Smooth muscle cell (in vitro differentiated cells): ENCODE results near the gene MYNN. TPM values are rescaled to one million over a fixed set of nuclear protein-coding genes. Genes with fewer than 3 reads are reported as not detected.

Experiments
- DNase-seq: peaks from one replicate; lab custom pipeline; 2025; ENCODE audit not compliant: unreplicated experiment; lab: John Stamatoyannopoulos, UW
- H2AFZ ChIP-seq: fragments of 200-600 bp; sonication (generic); 2 replicates; pipeline ENCODE4 v1.6.0; 2016; ENCODE audit warnings: antibody characterized with exemption, low read depth, mild to moderate bottlenecking
- H3F3A ChIP-seq: fragments of 200-600 bp; sonication (generic); 2 replicates; pipeline ENCODE4 v1.6.0; 2017; ENCODE audit warnings: antibody characterized with exemption, low read depth
- H3K27ac ChIP-seq: fragments of 200-600 bp; sonication (generic); 2 replicates; pipeline ENCODE4 v1.5.1; 2016; ENCODE audit warnings: low read depth, mild to moderate bottlenecking
- H3K27me3 ChIP-seq: fragments of 200-600 bp; sonication (generic); 2 replicates; pipeline ENCODE4 v1.6.1; 2016; ENCODE audit warnings: low read depth, mild to moderate bottlenecking
- H3K36me3 ChIP-seq: fragments of 200-600 bp; sonication (generic); 2 replicates; pipeline ENCODE4 v1.5.1; 2016; ENCODE audit warnings: low read depth
- H3K4me1 ChIP-seq: fragments of 200-600 bp; sonication (generic); 2 replicates; pipeline ENCODE4 v1.5.1; 2016; ENCODE audit warnings: low read depth
- H3K4me2 ChIP-seq: fragments of 200-600 bp; sonication (generic); 2 replicates; pipeline ENCODE4 v1.6.0; 2016; ENCODE audit warnings: mild to moderate bottlenecking
- H3K4me3 ChIP-seq: fragments of 200-600 bp; sonication (generic); 2 replicates; pipeline ENCODE4 v1.5.1; 2016; ENCODE audit warnings: mild to moderate bottlenecking
- H3K79me2 ChIP-seq: fragments of 200-600 bp; sonication (generic); 2 replicates; pipeline ENCODE4 v1.6.0; 2016; ENCODE audit warnings: low read depth, mild to moderate bottlenecking
- H3K9ac ChIP-seq: fragments of 200-600 bp; sonication (generic); 2 replicates; pipeline ENCODE4 v1.6.0; 2016; ENCODE audit warnings: low read depth
- H3K9me3 ChIP-seq: fragments of 200-600 bp; sonication (generic); replicated peaks from 2 replicates; pipeline ENCODE4 v1.5.1; 2016; ENCODE audit warnings: low read depth
- H4K20me1 ChIP-seq: fragments of 200-600 bp; sonication (generic); 2 replicates; pipeline ENCODE4 v1.6.0; 2016; ENCODE audit warnings: low read depth
- CTCF ChIP-seq: fragments of 200-600 bp; sonication (generic); IDR thresholded peaks from 2 replicates; pipeline ENCODE4 v1.5.1; 2017; ENCODE audit warnings: borderline replicate concordance, mild to moderate bottlenecking, antibody characterized with exemption; ENCODE audit not compliant: insufficient read depth, poor library complexity, severe bottlenecking
- WGBS: methylation state at CpG from one replicate; pipeline ENCODE4 v1.1.7; 2016; ENCODE audit warnings: low lambda C conversion rate; 5-methylcytosine and 5-hydroxymethylcytosine counted together
- polyA plus RNA-seq: library from polyadenylated mRNA; unstranded; fragments of >200 nt; fragmentation: Nextera tagmentation; extraction: Ambion mirVana; gene quantifications from 2 replicates; pipeline ENCODE4 v1.2.1, GENCODE V29; 2016
- total RNA-seq: library from RNA; depleted of rRNA; stranded (reverse); fragments of >200 nt; gene quantifications from 2 replicates; pipeline ENCODE4 v1.2.3, GENCODE V29; 2014

The MYNN gene
- total and polyA plus RNA-seq, 2 experiments from 2014 or later: 17.2 to 29.9 TPM

GRCh38 chr3:169827712-169828111 lies 54.5 kb downstream of the MYNN start:
- Histone ChIP-seq H3K27me3 (no peaks in the 10 kb centered on the region), H3K79me2 (no peaks in the 10 kb centered on the region), H2AFZ (no peak overlapping the region), H3F3A (no peaks in the 10 kb centered on the region), H3K9ac (no peak overlapping the region), H3K27ac (no peak overlapping the region), H3K36me3 (no peaks in the 10 kb centered on the region), H4K20me1 (no peaks in the 10 kb centered on the region), H3K9me3 (no peaks in the 10 kb centered on the region), H3K4me3 (no peak overlapping the region), H3K4me2 (no peak overlapping the region), H3K4me1 (no peaks in the 10 kb centered on the region)
- no peak for TF ChIP-seq CTCF
- 89% methylated on average over 4 of the region's 4 CpGs for WGBS
- no peak for DNase-seq

- H4K20me1 ChIP-seq: no peaks in the 10 kb centered on the region
- H3K9ac ChIP-seq: no peak overlapping the region
- H3F3A ChIP-seq: peaks cover 7% of the 10 kb centered on the region
- peaks cover 5% of the 10 kb centered on the region for H3K4me1 ChIP-seq
- H3K4me3 ChIP-seq: no peak overlapping the region
- no peaks in the 10 kb centered on the region for H3K79me2 ChIP-seq
- no peak overlapping the region for H3K4me2 ChIP-seq
- no peak for TF ChIP-seq CTCF
- WGBS: 79% methylated on average over 1 of the region's 1 CpG
- no peaks in the 10 kb centered on the region for H3K9me3 ChIP-seq
- H3K27me3 ChIP-seq: peaks cover 2% of the 10 kb centered on the region
- no peaks in the 10 kb centered on the region for H3K36me3 ChIP-seq
- no peak for DNase-seq
- H3K27ac ChIP-seq: peak overlapping the region; percentile 60
- H2AFZ ChIP-seq: peak overlapping the region; percentile 87
These were observed 62.3 kb downstream of the MYNN start for GRCh38 chr3:169835533-169835932.

- Histone ChIP-seq H3K27ac (peak overlapping the region; percentile 60), H3K36me3 (no peaks in the 10 kb centered on the region), H3K4me2 (peak overlapping the region; percentile 43), H3K27me3 (peaks cover 2% of the 10 kb centered on the region), H4K20me1 (no peaks in the 10 kb centered on the region), H2AFZ (peak overlapping the region; percentile 87), H3K4me1 (peaks cover 5% of the 10 kb centered on the region), H3F3A (peaks cover 7% of the 10 kb centered on the region), H3K9ac (peak overlapping the region; percentile 21), H3K79me2 (no peaks in the 10 kb centered on the region), H3K4me3 (no peak overlapping the region), H3K9me3 (no peaks in the 10 kb centered on the region)
- TF ChIP-seq CTCF: no peak
- WGBS: 21% methylated on average over 5 of the region's 5 CpGs
- no peak for DNase-seq
These were observed 63.1 kb downstream of the MYNN start for GRCh38 chr3:169836078-169836941.

GRCh38 chr3:169836942-169837275 lies 63.7 kb downstream of the MYNN start:
- Histone ChIP-seq H2AFZ (peak overlapping the region; percentile 87), H3K79me2 (no peaks in the 10 kb centered on the region), H3K27me3 (peaks cover 2% of the 10 kb centered on the region), H3F3A (peaks cover 7% of the 10 kb centered on the region), H4K20me1 (no peaks in the 10 kb centered on the region), H3K36me3 (no peaks in the 10 kb centered on the region), H3K4me3 (no peak overlapping the region), H3K4me2 (no peak overlapping the region), H3K4me1 (peaks cover 5% of the 10 kb centered on the region), H3K27ac (peak overlapping the region; percentile 60), H3K9ac (peak overlapping the region; percentile 21), H3K9me3 (no peaks in the 10 kb centered on the region)
- DNase-seq: no peak
- TF ChIP-seq CTCF: no peak
- WGBS: 67% methylated on average over 3 of the region's 3 CpGs
